OCI-LY1 (cell line): ENCODE data around the gene RAD51B.
A peak's percentile ranks its signal among the peaks of the same experiment; 100 is the strongest.

Source experiments
- H2AFZ ChIP-seq: fragments of 200-600 bp; sonication (generic), shearing (Covaris generic); 2 replicates; pipeline ENCODE4 v1.6.0; 2014; ENCODE audit warnings: antibody characterized with exemption, mild to moderate bottlenecking, low read length
- H3F3A ChIP-seq: fragments of 200-600 bp; sonication (generic), shearing (Covaris generic); 2 replicates; pipeline ENCODE4 v1.6.0; 2014; ENCODE audit warnings: mild to moderate bottlenecking, antibody characterized with exemption, low read length, moderate library complexity; ENCODE audit not compliant: insufficient read depth
- H3K27ac ChIP-seq: fragments of 200-600 bp; sonication (generic); 2 replicates; pipeline ENCODE4 v1.5.1; 2014; ENCODE audit warnings: low read length, mixed run types, mild to moderate bottlenecking, low read depth; ENCODE audit not compliant: poor library complexity, severe bottlenecking
- H3K27me3 ChIP-seq: fragments of 200-600 bp; sonication (generic); 2 replicates; pipeline ENCODE4 v1.6.0; 2014; ENCODE audit warnings: antibody characterized with exemption, mild to moderate bottlenecking, low read length, moderate library complexity; ENCODE audit not compliant: insufficient read depth
- H3K36me3 ChIP-seq: fragments of 200-600 bp; sonication (generic); 2 replicates; pipeline ENCODE4 v1.6.1; 2014; ENCODE audit warnings: mild to moderate bottlenecking, antibody characterized with exemption, low read length, moderate library complexity, mixed read lengths; ENCODE audit not compliant: insufficient read depth
- H3K4me1 ChIP-seq: fragments of 200-600 bp; sonication (generic); 2 replicates; pipeline ENCODE4 v1.5.1; 2014; ENCODE audit warnings: mild to moderate bottlenecking, low read length, moderate library complexity; ENCODE audit not compliant: insufficient read depth, severe bottlenecking
- H3K4me2 ChIP-seq: fragments of 200-600 bp; sonication (generic), shearing (Covaris generic); 2 replicates; pipeline ENCODE4 v1.6.1; 2014; ENCODE audit warnings: low read length
- H3K4me3 ChIP-seq: fragments of 200-600 bp; sonication (generic); 2 replicates; pipeline ENCODE4 v1.5.1; 2014; ENCODE audit warnings: low read length, low read depth, mild to moderate bottlenecking, mixed read lengths; ENCODE audit not compliant: poor library complexity, severe bottlenecking
- H3K79me2 ChIP-seq: fragments of 200-600 bp; shearing (Covaris generic); 2 replicates; pipeline ENCODE4 v1.6.1; 2016; ENCODE audit warnings: mixed run types, low read length, mixed read lengths; ENCODE audit not compliant: insufficient read depth
- H3K9ac ChIP-seq: fragments of 200-600 bp; sonication (generic), shearing (Covaris generic); 2 replicates; pipeline ENCODE4 v1.6.1; 2014; ENCODE audit warnings: mild to moderate bottlenecking, low read length, mixed read lengths
- H3K9me2 ChIP-seq: fragments of 200-600 bp; sonication (generic), shearing (Covaris generic); 2 replicates; pipeline ENCODE4 v1.6.1; 2014; ENCODE audit warnings: low read depth, mild to moderate bottlenecking, low read length, mixed read lengths
- H3K9me3 ChIP-seq: fragments of 200-600 bp; shearing (Covaris generic); 2 replicates; pipeline ENCODE4 v1.6.1; 2014; ENCODE audit warnings: low read length, mixed read lengths
- H4K20me1 ChIP-seq: fragments of 200-600 bp; sonication (generic), shearing (Covaris generic); 2 replicates; pipeline ENCODE4 v1.6.0; 2016; ENCODE audit warnings: mild to moderate bottlenecking, low read length; ENCODE audit not compliant: insufficient read depth
- EZH2 ChIP-seq: fragments of 200-600 bp; sonication (generic), shearing (Covaris generic); IDR thresholded peaks from 2 replicates; pipeline ENCODE4 v1.8.0; 2017; ENCODE audit warnings: borderline replicate concordance, mixed run types, mild to moderate bottlenecking, antibody characterized with exemption, low read length, moderate library complexity, mixed read lengths
- TF ChIP-seq, protein P1 (sequence below): fragments of 200-600 bp; sonication (generic), shearing (Covaris generic); IDR thresholded peaks from 2 replicates; pipeline ENCODE4 v1.5.1; 2017; ENCODE audit warnings: mild to moderate bottlenecking, antibody characterized with exemption, low read length, moderate library complexity, mixed read lengths

The RAD51B gene

DNA sequence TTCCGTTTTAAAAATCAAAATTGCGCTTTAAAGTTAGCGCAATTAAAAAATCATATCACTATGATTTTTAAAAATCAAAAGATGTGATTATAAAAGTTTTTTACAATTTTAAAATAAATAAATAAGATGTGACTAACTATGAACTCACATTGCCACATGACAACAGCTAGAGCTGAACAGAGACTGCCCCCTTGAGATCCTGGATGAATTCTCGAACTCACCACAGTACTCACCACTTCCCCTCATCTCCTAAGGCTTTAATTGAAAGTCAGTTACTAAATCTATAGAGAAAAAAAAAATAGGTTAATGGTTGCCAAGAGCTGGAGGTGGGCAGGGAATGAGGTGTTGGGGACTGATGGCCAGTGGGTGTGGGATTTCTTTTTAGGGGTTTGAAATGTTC is 589.1 kb downstream of the RAD51B start:
- Histone ChIP-seq H3K36me3 (no peaks in the 10 kb centered on the region), H3K9ac (no peak overlapping the region), H3K4me1 (peaks cover 51% of the 10 kb centered on the region), H2AFZ (no peak overlapping the region), H3K4me3 (no peak overlapping the region), H3K9me2 (no peaks in the 10 kb centered on the region), H3K9me3 (no peaks in the 10 kb centered on the region), H3F3A (peaks cover 10% of the 10 kb centered on the region), H3K4me2 (no peak overlapping the region), H3K27me3 (no peaks in the 10 kb centered on the region), H3K79me2 (no peaks in the 10 kb centered on the region), H4K20me1 (no peaks in the 10 kb centered on the region), H3K27ac (no peak overlapping the region)
- TF ChIP-seq, protein P1, sequence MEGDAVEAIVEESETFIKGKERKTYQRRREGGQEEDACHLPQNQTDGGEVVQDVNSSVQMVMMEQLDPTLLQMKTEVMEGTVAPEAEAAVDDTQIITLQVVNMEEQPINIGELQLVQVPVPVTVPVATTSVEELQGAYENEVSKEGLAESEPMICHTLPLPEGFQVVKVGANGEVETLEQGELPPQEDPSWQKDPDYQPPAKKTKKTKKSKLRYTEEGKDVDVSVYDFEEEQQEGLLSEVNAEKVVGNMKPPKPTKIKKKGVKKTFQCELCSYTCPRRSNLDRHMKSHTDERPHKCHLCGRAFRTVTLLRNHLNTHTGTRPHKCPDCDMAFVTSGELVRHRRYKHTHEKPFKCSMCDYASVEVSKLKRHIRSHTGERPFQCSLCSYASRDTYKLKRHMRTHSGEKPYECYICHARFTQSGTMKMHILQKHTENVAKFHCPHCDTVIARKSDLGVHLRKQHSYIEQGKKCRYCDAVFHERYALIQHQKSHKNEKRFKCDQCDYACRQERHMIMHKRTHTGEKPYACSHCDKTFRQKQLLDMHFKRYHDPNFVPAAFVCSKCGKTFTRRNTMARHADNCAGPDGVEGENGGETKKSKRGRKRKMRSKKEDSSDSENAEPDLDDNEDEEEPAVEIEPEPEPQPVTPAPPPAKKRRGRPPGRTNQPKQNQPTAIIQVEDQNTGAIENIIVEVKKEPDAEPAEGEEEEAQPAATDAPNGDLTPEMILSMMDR = peak; percentile 54
- TF ChIP-seq EZH2 = no peak

DNA sequence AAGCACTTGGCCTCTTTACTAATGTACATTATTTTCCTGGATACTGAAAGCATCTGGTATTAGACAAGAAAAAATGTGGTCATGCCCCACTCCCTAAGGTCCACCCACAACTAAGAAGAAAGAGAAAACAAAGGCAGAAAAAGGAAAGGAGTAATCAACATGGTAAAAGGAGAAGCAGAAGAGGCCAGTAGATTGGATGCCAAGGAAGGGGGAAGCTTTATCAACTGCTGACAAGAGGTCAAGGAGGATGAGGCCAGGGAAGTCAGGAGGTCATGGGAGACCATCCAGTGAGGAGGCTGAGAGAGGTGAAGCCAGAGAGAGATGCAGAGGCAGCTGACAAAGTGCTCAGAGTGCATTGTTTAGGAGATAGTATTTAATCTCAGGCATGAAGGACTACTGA is 589.8 kb downstream of the RAD51B start:
- Histone ChIP-seq H3F3A (0 out of 2 replicates have a peak, but pooled peaks cover 3% of the 10 kb centered on the region), H3K27me3 (no peaks in the 10 kb centered on the region), H3K36me3 (no peaks in the 10 kb centered on the region), H3K27ac (peak overlapping the region; percentile 31), H3K4me2 (no peak overlapping the region), H3K4me3 (no peak overlapping the region), H3K9me3 (no peaks in the 10 kb centered on the region), H4K20me1 (no peaks in the 10 kb centered on the region), H3K4me1 (peaks cover 44% of the 10 kb centered on the region), H2AFZ (no peak overlapping the region), H3K9ac (no peak overlapping the region), H3K9me2 (no peaks in the 10 kb centered on the region), H3K79me2 (no peaks in the 10 kb centered on the region)
- TF ChIP-seq, protein P1 = no peak
- TF ChIP-seq EZH2 = no peak

DNA sequence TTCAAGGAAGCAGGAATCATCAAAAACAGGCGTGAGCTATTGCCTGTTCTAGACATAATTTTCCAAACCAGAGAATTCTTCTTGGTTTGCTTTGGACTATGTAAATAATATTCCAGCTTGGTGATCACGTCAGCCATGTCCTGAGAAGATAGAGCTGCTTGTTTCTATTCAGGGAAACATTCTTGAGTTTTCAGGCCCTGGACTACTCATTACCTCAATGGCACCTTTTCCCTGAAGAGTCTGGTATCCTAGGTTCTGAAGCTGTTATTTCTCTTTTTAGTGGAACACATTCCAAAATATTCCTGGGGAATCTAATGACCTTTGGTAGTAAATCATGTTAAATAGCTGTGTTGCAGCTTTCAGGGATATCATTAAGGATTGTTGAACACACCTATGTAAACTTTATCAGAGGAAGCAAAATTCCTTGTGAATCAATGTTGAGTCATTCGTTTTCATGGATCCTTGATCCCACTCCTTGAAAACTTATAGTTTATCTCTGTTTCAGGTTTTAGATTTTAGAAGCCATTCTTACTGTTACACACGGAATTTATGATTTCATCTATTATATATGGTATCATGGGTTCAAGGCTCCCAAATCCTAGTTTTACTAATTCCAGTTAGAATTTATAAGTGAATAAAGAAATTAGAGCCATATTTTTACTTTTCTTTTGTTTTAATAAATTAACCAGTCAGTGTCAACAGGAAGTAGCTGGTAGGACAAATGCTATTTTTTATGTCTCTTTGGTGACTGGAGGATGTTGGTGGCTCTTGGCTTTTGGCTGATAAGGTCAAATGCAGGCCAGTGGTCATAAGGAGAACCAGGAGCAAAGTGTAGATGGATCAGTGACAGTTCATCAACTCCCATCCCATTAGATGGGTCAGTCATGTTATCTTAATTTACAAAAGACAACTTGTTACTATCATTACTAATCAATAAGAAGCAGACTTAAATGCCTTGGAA is 593.2 kb downstream of the RAD51B start:
- no peak overlapping the region for H3K27ac ChIP-seq
- TF ChIP-seq EZH2 = no peak
- TF ChIP-seq, protein P1 = no peak
- H3K9me3 ChIP-seq = no peaks in the 10 kb centered on the region
- H3K36me3 ChIP-seq = no peaks in the 10 kb centered on the region
- H3K9ac ChIP-seq = no peak overlapping the region
- H3K4me2 ChIP-seq = no peak overlapping the region
- H3K79me2 ChIP-seq = no peaks in the 10 kb centered on the region
- peaks cover 17% of the 10 kb centered on the region for H3K4me1 ChIP-seq
- no peaks in the 10 kb centered on the region for H4K20me1 ChIP-seq
- no peaks in the 10 kb centered on the region for H3K9me2 ChIP-seq
- H3F3A ChIP-seq = no peaks in the 10 kb centered on the region
- no peak overlapping the region for H3K4me3 ChIP-seq
- H3K27me3 ChIP-seq = no peaks in the 10 kb centered on the region
- no peak overlapping the region for H2AFZ ChIP-seq
